HS-5 (cell line): ENCODE results near the gene LSAMP.
"Not testable (repeated sequence)": the region's sequence is repeated elsewhere in the genome, so short reads cannot be mapped to it uniquely, and the experiment has no call there.

Experiments used
- DNase-seq: peaks from one replicate; pipeline ENCODE4 v3.0.0-alpha.2; 2012; ENCODE audit warnings: low read depth

Gene LSAMP

GRCh38 chr3:115800065-115800464 is 645.2 kb downstream of the LSAMP start:
- DNase-seq: not testable (repeated sequence)

GRCh38 chr3:115792206-115792955 is 652.9 kb downstream of the LSAMP start:
- DNase-seq: no peak

GRCh38 chr3:115791271-115792153 is 653.8 kb downstream of the LSAMP start:
- DNase-seq: not testable (repeated sequence)

GRCh38 chr3:115790759-115791158 is 654.5 kb downstream of the LSAMP start:
- peak; percentile 93 for DNase-seq

DNA sequence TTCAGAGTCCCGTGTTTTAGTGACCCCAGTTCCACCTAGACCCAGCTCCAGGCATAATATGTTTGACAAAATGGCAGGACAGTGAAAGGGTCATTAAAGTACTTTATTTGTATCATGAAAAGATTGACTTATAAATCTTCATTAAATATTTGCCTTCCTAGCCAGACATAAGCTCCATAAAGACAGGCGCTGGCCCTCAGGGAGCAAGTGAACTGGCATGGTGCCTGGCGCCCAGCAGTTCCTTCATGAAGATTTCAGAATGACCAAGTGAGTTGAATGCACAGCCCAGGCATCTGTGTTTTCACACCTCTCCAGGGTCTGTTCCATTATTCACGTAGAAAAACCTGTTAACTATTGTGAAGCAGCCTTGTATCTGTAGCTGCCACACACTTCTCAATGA is 655.8 kb downstream of the LSAMP start:
- no peak for DNase-seq

- peak; percentile 94 for DNase-seq
These were observed 656.3 kb downstream of the LSAMP start for GRCh38 chr3:115788921-115789470.

DNA sequence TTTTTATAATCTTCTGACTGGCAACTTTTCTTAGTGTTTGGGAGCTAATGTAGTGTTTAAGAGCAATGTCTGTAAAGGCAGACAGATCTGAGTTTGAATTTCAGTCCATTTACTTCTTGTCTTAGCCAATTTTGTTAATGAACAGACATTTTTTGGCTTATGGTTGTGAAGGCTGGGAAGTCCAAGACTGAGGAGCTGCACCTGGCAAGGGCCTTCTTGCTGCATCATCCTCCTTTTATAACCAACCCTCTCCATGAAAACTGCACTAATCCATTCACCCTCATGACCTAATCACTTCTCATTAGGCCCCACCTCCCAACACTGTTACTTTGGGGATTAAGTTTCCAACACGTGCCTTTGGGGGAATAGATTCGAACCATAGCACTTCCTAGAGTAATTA is 657.5 kb downstream of the LSAMP start:
- no peak for DNase-seq

GRCh38 chr3:115785782-115786181 is 659.5 kb downstream of the LSAMP start:
- DNase-seq: no peak

DNA sequence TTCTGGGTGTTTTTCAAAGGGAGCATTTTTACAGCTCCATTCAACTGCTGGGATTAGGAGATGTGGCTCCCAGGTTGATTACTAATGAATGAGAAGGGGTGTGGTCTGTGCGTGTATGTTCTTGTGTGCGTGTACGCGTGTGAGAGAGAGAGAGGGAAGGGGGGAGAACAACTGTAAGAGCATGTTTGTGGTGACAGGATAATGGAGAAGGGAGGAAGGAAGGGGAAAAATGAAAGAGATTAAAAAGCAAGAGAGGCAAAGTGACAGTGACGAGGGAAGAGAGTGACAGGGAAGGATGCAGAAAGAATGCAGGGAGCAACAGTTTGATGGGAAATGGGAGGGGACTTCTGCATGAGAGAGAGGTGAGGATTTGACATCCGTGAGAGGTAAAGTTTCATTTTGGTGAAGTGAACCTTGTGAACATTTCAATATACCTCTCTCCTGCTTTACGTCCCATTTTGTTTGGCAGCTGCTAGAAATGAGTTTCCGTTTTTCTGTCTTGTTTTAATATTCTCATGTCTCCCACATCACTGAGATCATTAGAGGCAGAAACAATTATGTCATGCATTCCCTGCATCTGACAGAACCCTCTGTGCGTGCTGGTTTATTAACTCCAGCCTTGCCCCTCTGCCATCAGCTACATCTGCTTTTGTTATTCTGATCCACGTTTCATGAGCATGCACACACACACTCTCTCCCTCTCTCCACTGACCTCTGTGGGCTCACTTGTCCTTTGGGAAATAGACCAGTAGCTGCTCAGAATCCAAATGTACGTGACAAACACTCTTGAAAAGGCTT is 660.3 kb downstream of the LSAMP start:
- DNase-seq: peak; percentile 65

DNA sequence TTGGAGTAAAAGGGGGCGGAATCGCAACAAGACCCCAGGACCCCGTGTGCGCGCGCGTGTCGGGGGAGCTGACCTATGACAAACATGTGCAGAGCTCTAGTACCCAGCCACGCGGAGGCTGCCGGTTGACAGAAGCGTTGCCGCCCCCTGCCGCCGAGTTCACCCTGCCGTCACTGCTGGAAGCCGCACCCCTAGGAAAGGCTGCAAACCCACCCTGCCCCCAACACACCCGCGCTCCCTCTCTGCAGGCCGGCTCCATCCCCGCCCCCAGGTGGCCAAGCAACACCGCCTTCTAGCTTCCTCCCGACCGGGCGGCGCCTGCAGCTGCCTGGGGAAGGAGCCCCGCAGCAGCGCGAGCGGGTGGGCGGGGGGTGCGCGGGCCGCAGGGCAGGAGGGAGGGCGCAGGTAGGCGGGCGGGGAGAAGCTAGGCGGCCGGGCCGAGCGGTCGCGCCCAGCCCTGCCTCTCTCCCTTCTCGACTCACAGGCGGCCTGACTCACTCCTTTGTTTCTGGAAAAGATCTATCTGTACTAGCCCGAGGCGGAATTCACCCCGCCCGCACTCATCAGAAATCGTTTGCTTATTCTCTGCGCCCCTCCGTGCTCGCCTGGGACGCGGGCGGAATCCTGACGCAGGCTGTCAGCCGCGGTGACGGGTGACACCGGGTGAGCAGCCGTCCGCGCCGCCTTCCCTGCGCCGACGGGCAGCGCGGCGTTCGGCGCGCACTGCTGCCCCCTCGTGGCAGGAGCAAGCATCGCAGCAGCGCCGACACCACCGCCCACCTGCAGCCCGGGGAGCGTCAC is 661.1 kb downstream of the LSAMP start:
- DNase-seq: peak; percentile 69

GRCh38 chr3:115783426-115783825 is 661.9 kb downstream of the LSAMP start:
- DNase-seq: not testable (repeated sequence)

DNA sequence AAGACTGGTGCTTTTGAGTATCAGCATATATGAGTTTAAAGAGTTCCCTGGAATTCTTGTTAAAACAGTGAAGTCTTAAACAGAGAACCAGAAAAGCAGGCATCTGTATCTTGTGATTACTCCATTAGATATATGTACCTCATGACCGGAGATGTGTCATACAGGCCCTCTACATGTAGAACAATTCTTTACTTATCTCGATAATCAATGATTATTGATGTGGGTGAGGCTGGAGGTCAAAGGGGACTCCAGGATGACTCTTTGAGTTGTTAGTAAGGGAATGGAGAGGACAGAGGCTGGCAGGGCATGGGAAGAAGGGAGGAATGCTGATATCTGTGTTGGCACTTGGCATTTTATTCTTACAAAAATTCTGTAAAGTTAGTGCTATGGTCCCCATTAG is 666.3 kb downstream of the LSAMP start:
- DNase-seq: no peak

DNA sequence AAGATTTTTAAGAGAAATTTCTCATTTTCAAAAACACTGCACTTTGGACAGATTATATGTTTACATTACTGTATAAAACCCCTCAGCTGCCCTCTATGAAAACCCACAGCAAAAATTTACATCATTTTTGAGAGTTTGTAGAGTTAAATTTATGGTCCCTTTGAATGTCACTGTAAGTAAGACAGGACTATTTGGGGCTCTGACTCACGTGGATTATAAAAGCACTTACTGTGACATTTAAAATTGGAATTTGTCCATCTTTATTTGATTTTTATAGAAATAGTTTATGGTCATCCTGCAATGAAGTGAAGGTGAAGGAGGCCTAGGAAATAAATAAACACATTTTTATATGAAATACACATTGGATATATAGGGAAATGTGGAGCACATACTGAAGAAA is 672.3 kb downstream of the LSAMP start:
- DNase-seq: no peak

DNA sequence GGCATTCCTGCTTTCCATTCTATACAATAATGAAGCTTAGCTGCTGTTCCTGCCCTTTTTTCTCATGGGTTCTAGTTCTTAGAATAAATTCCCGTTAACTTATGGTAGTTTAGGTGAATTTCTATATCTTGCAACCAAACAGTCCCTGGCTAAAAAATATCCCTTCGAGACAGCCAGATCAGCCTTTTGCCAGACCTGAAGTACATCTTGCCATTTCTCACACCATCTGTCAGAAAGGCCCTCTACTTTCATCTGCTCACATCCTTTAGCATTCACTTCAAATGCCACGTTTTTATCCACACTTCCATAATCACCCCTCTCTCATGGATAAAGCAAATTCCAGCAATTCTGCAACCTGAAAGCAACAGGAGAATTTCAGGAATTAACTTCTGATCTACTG is 676.6 kb downstream of the LSAMP start:
- DNase-seq: no peak

GRCh38 chr3:115766587-115767482 is 678.5 kb downstream of the LSAMP start:
- no peak for DNase-seq

DNA sequence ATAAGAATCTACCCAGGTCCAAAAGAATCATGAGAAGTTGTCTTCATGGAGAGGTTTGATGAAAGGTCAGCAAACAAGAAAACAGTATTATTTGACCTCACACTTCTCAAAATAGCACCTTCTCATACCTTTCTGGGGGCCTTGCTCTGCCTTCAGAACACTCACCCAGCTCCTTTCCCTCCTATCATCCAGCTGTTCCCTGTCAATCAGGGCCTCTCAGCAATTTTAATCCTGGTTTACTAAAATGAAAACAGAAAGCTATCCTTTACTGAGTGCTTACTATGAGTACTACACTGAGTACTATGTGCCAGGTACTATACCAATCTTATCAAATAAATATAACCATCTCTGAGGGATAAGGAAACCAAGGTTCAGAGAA is 683.4 kb downstream of the LSAMP start:
- DNase-seq: no peak

DNA sequence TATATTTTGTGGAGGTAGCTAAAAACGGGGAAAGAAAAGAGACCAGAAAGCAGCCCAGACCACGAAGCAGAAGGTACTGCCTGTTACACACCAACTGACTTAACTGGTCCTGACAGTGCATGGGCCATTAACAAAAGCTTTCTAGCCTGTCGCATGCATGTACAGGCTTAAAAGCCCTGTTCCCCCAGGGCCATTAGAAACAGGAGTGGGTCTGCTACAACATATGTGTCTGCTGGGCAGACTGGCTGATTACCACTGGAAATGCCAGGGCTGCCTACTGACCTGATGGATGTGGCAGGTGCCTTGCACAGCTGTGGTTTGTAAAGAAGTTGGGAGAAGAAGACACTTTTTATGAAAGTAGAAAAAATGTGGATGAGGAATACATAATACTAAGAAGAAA is 684.6 kb downstream of the LSAMP start:
- DNase-seq: no peak

DNA sequence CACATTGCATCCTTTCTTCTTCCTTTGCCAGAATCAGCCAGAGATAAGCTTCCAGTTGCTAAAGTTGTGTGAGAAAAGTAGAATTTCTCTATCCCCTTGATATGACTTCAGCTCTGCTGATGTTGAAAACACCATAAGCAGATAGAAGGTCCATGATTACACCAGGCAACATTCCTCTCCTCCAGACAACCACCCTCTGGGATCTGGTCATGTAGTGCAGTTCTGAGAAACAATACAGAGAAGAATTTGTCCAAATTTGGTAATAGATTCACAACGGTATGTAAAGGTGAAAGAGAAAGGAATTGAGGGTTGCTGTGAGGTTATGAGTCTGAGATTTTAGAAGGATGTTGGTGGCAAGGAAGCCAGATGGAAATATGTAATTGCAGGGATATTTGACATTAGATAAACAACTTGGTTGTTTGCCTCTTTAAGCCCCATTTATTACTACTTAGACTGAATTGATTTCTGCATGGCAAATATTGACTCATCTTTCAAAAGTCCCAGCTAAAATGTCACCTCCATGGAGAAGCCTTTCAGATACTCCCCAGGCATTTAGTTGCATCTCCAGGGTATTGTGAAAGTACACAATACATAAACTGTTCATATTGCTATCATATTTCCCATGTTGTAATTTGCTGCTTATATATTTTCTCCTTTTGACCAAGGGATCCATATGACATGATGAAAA is 687.1 kb downstream of the LSAMP start:
- no peak for DNase-seq

- not testable (repeated sequence) for DNase-seq
These were observed 692.3 kb downstream of the LSAMP start for GRCh38 chr3:115752978-115753377.
